DOHH2 (cell line): ENCODE results near the gene PRKN.

Source experiments
- CTCF ChIP-seq: fragments of 200-600 bp; sonication (generic); IDR thresholded peaks from one replicate; pipeline ENCODE4 v1.5.1; 2014; ENCODE audit warnings: antibody characterized with exemption, mild to moderate bottlenecking, low read depth, low read length; ENCODE audit not compliant: poor library complexity, severe bottlenecking
- EZH2phosphoT487 ChIP-seq: fragments of 200-600 bp; sonication (generic); IDR thresholded peaks from 2 replicates; pipeline ENCODE4 v1.6.1; 2017; ENCODE audit warnings: borderline replicate concordance, mild to moderate bottlenecking, antibody characterized with exemption, low read length, moderate library complexity, mixed read lengths

- TF ChIP-seq CTCF, result no peak
- TF ChIP-seq EZH2phosphoT487, result no peak
Measured at GRCh38 chr6:162230147-162230752, 497.3 kb downstream of the PRKN start.
